ENCODE data around the gene ZFYVE21.

The ZFYVE21 gene

DNA sequence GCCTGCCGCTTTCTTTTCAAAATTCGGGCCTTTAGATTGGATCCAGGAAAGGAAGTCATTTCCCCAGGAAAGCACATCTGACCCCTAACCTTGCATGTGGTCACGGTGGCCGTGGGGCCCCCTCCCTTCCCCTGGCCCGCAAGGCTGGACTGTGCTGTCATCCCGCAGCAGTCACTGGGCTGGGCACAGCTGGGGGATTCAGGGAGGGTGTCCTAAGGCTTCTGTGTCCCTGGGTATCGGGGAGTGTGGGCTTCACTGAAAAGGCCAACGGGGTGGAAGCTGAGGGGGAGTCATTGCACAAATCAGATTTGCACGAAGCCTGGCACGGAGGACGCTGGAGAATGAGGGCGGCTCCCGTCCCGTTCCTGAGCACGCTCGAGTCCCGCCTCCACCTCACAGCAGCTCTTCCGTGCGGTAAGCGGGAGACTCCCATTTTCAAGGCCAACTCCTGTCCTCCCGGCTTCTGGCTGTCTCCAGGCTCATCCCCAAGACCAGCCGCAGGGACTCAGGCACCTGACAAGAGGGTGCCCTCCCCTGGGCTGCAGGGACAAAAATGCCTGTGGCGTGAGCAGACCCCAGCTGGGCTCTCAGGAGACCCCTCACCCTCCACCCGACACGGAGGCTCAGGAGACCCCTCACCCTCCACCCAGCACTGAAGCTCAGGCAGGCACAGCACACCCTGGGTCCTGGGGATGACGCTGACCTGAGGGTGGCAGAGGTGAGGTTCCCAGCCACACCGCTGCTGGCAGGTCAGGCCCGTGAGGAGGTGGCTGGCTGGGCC lies 9.9 kb upstream of the ZFYVE21 start:
- no peak for DNase-seq (ENCODE audit: low read depth in 2 of 2)

DNA sequence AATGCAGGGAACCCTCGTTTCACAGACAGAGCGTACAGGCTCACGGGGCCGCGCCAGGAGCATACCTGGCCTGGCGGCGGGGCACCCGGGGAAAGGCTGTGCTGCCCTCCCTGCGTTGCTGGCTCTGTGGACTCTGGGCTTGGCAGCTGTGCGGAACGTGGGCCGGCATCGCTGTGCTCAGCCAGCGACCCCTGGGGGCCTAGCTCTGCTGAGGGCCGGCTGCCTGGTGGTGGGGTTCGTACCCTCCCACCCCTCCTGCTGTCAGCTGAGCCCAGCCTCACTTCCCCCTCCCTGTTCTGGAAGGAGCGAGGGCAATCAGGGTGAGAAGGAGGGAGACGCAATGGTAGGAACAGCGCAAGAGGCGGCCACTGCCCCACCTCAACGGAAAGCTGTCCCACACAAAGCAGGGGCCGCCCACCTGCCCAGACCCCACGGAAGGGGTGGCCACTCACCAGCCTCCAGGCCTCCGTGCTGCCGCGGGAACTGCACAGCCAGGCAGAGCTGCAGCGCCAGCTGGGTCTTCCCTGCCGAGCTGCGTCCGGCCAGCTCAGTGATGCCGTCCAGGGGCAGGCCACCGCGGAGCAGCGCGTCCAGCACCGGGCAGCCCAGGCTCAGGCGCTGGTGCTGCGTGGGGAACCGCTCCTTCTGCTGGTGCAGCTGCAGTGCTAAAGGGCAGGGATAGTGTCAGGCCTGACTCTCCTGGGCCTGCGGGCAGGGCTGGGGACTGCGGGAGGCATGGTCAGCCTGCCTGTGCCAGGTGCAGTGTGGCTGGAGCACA lies 8.9 kb upstream of the ZFYVE21 start:
- no peak for DNase-seq (ENCODE audit: low read depth in 2 of 2)

DNA sequence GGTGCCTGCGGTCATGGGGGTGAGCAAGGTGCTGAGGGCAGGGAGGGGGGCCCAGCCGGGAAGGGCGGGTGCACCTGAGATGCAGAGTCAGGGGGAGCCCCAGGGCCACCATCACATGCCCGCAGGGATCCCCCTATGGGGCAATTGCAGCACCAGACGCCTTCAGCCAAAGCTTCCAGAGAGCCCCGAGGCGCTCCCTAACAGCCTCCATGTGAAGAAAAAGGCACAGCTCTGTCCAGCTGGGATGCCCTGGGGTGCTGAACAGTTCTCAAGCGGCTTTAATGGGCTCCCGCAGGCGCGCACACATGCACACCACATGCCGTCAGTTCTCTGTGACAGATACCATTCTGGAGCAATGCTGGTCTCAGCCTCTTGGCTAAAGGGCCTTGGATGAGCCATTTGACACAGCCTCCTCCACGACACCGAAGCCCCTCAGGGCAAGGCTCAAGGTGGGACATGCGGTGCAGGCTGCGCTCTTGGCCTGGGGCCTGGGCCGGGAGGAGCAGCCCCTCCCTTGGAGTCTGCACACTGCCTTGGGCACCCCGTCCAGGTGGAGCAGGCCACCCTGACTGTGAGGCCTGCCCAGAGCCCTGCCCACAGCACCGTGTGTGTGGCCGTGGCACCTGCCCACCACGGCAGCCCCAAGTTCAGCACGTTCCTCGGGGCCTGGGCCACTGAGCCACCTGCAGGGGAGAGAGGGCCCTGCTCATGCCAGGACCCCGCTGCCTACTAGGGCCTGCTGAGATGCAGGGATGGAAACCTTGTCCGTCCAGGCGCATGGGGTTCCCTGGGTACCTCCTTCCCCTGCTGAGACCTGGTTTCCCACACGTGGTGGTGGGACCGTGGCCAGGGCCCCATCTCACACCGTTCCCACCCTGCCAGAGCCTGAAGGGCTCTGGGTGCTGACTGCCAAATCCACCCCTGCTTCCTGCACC lies 8.0 kb upstream of the ZFYVE21 start:
- DNase-seq (ENCODE audit: low read depth in 2 of 2): no peak

DNA sequence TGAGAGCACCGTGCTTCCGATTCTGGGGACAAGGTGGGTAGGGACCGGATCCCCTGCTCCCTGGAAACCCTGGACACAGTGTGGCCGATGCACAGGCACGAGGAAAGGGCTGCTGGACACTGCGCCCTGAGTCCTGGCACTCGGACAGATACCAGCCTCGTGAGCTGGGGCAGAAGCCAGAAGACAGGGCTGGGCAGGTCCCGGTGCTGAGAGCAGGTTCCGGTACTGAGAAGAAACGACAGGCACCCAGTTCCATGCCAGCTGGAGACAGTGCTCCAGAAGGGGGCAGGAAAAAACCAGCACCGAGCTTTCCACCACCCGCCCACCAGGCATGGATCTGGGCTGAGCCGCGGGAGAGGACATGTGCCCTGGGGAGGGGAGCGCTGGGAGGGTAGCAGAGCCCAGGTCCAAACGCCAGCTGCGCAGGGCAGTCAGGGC lies 6.8 kb upstream of the ZFYVE21 start:
- DNase-seq (ENCODE audit: low read depth in 2 of 2): no peak

DNA sequence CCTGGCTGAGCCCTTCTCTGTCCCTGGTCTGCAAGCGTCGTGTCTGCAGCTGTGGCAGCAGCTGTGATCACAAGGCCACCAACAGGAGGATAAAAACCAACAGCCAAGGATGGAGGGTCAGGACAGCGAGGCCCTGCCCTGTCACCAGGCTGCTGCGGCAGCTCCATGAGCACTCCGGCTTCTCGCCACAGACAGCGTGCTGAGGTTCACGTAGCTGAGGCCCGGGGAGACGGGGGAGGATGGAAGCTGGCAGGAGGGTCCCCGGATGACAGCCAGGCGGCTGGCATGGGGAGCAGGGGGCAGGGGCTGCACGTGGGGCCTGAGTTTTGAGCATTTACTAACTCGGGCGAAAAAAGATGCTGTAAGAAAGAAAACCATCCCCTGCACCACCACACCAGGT lies 5.8 kb upstream of the ZFYVE21 start:
- no peak for DNase-seq (ENCODE audit: low read depth in 2 of 2)

DNA sequence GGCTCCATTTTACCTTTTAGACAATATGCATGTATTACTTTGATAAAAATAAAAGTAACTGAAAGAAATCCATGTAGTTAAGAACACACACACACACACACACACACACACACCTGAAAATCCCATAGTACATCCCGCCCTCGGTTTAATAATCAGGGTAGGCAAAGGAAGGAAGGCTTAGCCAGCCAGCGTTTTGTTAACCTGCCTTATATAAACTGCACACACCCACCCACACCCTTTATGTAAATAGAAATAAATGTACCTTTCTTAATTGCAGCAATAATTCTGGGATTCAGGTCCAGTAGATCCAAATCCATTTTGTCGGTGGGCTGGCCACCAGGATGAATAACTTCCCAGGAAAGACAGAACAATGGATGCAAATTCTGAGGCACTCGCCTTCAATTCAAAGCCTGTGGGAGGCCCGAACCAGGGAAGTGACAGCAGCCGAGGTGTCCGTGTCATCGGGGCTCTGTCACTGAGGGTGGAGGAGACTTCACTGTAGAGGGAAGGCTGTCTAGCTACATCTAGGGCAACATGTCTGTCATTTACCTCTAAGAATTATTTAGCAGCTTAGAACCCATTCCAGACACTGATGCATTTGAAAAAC lies 4.7 kb upstream of the ZFYVE21 start:
- no peak for DNase-seq (ENCODE audit: low read depth in 2 of 2)

DNA sequence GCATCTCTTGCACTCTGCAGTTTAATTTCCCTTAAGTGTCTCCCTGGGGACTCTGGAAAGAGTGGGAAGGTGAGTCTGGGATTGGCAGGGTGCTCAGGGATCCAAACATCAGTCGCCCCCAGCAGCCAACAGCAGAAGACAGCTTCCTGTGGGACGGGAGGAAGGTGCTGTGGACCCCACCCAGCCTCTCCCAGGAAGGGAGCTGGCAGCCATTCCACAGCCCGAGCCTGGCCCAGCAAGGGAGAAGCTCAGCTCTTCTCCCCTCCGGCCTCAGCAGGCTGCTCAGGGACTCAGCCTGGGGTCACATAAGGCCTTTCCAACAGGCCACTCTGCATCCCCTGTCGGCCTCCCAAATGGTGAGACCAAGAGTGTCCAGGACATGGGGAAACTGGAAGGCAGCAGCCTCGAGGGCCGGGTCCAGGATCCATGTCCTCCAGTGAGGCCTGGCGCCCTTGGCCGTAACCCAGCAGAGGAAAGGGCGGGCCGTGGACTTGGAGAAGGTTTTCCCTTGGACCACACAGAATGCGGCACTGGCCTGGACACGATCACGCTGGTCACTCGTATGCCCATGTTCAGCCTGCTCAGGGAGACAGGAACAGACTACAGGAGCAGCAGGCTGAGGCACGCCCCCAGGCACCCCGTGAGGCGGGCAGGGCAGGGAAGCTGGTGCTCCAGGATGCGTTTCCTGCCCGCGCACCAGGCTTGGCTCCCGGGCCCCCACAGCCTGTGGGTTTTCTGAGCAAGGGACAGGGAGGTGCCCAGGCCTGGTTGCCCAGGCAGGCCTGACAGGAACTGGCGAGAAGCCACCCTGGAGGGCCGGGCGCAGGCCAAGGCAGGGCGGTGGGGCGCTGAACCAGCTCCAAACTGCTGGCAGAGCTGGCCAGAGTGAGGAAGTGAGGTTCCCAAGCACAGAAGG lies 3.8 kb upstream of the ZFYVE21 start:
- DNase-seq (ENCODE audit: low read depth in 2 of 2): no peak

DNA sequence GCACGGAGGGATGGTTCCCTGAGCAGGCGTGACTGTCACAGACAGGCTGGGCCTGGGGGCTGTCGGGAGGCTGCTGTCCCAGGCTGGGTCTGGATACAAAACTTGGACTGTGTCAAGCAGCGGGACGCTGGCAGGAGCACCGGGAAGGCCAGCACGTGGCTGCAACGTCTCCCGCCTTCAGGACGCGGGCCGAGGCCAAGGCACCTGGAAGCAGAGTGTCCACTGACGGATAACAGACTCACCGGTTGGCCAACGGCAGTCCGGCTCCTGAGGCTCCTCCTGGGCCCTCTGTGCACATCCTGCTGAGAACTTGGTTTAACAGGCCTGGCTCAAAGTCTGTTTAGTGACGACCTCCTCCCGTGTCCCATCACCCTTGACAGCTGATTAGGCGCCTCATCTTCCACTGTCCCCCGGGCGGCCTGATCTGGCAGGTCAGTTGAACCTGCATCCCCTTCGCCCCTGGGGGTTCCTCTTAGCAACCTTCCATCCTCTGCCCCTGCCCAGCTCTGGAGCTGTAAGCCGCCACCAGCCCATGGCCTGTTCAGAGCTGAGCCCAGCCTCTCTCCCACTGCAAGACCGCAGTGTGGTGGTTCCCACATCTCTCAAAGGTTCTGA lies 2.9 kb upstream of the ZFYVE21 start:
- no peak for DNase-seq (ENCODE audit: low read depth in 2 of 2)

DNA sequence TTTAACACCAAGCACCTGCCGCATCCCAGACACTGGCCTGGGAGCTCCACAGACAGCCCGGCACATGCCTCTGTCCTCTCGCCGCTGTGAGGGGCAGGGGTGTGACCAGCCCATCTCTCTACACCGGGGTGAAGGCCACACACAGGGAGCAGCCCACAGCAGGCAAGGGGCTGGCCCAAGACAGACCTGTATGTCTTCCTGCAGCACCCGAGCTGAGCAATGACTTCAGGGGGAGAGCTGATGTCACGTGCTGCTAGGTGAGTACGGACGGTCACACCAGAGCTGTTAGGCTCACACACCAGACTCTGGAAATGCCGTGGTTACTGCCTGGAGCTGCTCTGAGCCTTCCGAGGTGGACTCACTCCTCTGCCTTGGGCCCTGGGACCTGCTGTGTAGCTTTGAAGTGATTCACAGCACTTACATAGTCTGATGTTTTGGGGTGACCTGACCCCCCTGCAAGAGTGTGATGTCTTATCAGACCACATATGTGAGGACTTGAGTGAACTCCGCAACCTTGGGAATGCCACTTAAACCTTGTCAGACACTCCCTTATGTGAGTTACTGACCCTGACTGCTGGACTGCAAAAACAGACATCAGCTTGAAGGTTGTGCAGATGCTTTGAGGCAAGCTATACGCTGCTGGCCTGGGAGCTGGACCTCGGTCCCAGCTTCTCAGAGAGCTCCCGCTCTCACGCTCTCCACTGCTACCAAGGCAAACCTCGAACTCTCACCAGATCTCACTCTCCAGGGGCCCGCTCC lies 2.1 kb upstream of the ZFYVE21 start:
- no peak for DNase-seq (ENCODE audit: low read depth in 2 of 2)

DNA sequence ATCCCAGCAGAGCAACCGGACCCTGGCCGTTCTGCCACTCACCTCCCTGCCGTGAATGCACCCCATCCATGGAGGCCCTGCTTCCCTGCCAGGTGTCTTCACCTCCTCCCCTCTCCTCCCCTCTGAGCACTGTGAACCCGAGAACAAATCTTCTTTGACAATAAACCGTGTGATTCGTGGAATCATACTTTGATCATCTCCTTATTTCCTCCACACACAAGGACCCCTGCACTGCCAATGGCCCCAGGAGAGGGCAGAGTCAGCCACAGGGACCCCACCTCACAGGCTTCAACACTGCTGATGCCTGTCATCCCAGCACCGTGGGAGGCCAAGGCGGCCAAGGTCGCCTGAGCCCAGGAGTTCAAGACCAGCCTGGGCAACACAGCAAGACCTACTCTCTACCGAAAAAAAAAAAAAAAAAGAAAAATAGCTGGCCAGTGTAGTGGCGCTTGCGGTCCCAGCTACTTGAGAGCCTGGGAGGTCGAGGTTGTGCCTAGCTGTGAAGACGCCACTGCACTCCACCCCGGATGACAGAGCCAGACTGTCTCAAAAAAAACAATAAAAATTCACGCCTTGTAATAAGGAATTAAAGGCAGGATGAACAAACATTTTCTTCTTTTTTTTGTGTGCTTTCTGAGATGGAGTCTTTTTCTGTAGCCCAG lies 1.4 kb upstream of the ZFYVE21 start:
- DNase-seq (ENCODE audit: low read depth in 2 of 2): no peak

DNA sequence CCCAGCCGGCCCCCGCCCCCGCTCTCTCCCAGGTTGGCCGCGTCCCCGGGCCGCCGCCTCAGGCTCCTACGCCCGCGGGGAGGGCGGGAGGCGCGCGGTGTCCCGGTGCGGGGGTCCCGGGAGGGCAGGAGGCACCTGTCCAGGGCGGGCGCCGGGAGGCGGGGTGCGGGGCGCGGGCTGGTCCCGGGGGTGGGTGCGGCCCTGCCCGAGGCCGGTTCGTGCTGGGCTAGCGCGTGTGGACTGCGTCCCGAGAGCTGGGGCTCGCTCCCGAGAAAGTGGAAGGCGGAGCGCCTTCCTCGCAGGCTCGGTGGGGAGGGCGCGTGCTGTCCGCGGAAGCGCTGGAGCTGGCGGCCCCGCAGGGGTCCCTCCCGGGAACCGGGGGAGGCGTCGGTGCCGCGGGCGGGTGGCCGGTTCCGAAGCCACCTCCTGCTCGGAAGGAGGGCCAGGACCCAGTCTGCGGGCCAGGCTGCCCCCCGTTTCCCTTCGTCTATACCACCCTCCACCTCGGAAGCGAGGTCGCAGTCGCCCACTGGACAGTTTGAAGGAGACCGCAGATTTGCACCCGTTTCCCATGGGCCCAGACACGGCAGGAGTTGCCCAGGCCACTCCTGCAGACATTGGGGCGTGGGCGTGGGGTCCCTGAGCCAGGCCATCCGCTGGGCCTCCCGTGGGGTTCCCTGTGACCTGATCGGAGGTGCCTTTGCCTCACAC lies 636 bp downstream of the ZFYVE21 start:
- DNase-seq (ENCODE audit: low read depth in 2 of 2): peak in 1 of 2 donors; percentile 20

DNA sequence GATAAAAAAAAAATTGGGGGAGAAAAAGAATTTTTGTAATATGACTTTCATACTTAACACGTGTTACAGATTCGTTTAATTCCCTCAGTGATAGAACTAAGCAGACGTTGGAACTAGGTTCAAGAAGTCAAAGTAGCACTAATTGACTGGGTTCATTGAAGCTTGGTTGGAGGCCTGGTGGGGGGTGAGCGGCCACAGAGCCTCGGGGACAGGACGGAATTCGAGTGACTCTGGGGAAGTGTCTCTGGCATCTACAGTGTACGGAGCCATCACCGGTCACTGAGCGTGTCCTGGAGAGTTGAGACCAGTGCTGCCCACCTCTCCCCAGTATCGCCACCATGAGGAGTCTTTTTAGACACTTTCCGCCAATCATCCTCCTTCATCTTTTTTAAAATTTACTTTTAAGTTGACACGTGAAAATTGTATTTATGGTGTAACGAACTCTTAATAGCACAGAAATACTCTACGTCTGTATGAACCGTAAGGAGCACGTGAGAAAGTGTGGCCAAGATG lies 1.3 kb downstream of the ZFYVE21 start:
- DNase-seq (ENCODE audit: low read depth in 2 of 2): no peak

DNA sequence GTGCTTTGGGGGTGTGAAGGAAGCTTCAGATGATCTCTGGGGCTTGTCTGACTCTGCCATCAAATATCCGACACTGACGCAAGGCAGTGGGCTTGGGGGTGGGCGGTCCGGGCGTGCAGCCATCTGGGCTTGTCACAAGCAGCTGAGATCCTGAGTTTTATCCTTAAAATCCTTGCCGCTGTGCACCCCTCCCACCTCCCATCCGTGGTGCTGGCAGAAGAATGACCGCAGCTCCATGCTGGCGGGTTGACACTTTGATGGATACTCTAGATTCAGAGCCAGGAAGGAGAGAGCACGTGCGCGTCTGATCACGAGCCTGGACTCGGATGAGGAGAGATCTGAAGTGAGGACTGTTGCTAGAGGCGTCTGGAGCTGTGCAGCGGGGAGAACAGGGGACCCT lies 3.0 kb downstream of the ZFYVE21 start:
- DNase-seq (ENCODE audit: low read depth in 2 of 2): no peak

DNA sequence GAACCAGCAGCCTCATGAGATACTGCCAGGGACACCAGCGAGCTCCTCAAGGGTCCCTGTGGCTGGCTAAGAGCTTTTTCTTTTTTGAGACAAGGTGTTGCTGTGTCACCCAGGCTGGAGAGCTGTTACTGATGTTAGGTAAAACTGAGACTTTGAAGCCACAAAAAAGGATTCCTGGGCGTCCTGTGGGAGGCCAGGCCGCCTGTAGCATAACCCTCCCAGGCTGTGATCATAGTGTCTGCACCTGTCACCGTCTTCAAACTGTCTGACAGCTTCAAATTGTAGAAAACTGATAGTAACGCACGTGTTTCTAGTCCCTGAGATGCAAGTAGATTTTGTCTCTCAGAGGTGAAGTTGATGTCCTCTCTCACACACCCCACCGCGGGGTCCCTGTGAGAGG lies 4.1 kb downstream of the ZFYVE21 start:
- no peak for DNase-seq (ENCODE audit: low read depth in 2 of 2)

DNA sequence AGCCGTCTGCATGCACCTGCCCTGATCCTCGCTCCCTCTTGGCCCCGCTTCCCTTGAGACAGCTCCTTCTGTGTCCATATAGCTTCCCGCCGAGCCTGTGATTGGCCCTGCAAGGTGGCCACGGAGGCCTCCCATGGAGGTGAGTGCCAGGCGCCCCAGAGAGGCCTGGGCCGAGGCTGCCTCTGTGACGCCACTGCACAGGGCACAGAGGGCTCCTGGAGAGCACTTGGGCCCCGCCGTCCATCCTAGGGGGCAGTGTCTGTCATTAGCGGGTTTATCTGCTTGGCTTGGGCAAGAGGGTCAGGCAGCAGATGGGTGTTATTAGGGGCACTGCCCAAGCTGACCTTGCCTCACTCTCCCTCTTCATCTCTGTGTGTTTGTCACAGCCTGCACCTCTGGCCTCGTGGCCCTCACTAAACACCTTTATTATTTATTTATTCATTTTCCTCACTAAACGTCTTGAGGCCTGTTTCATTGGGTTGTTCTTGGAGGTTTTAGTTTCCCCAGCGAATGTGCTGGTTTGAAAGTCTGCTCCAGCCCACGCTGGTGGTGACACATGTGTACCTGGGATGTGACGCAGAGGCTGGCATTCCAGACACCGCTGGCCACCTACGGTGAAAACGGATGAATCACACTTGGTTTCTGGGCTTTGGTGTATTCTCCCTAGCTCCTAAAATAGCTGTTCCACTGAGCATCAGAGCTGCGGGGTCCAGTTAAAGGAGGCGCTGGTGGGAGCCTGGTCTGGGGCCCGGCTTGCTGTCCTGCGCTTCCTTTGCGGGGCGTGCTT lies 5.9 kb downstream of the ZFYVE21 start:
- DNase-seq (ENCODE audit: low read depth in 2 of 2): no peak

DNA sequence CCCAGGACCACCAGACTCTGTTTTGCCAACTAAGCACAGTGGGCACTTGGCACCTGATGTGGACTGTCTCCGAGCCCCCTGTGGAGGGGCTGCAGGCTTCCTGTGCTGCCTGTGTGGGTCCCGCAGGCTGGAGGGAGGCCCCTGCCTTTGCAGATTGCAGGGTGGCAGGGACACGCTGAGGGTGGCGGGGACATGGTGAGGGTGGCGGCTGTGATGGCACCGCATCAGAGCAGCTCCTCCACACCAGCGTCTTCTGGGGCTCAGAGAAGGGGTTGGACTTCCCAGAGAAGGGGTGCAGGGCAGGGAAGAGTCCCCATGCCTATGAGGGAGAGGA lies 8.1 kb downstream of the ZFYVE21 start:
- DNase-seq (ENCODE audit: low read depth in 2 of 2): no peak

DNA sequence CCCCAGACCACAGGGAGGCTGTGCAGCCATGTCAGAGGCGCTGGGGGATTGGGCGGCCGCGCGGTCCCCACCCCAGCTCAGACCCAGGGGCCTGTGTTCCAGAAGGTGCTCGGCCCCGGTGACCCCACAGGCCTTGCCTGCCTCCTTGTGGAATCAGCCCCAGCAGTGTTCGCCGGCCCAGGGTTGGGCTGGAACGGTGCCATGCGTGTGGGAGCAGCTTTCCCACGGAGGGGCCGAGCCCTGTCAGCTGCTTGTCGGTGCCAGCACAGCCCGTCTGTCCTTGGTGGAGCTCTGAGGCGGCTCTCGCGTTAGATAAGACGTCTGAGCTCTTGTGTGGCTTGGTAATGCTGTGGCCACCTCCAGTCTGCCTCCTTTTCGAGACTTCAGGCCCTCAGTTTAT lies 8.5 kb downstream of the ZFYVE21 start:
- DNase-seq (ENCODE audit: low read depth in 2 of 2): no peak
